Measurements from ENCODE around the gene PIK3R1. TPM values are rescaled to one million over a fixed set of nuclear protein-coding genes. Genes with fewer than 3 reads are reported as not detected.

The PIK3R1 gene
- total RNA-seq, 2 donors from 2014 or later: 71.6 to 81.2 TPM

DNA sequence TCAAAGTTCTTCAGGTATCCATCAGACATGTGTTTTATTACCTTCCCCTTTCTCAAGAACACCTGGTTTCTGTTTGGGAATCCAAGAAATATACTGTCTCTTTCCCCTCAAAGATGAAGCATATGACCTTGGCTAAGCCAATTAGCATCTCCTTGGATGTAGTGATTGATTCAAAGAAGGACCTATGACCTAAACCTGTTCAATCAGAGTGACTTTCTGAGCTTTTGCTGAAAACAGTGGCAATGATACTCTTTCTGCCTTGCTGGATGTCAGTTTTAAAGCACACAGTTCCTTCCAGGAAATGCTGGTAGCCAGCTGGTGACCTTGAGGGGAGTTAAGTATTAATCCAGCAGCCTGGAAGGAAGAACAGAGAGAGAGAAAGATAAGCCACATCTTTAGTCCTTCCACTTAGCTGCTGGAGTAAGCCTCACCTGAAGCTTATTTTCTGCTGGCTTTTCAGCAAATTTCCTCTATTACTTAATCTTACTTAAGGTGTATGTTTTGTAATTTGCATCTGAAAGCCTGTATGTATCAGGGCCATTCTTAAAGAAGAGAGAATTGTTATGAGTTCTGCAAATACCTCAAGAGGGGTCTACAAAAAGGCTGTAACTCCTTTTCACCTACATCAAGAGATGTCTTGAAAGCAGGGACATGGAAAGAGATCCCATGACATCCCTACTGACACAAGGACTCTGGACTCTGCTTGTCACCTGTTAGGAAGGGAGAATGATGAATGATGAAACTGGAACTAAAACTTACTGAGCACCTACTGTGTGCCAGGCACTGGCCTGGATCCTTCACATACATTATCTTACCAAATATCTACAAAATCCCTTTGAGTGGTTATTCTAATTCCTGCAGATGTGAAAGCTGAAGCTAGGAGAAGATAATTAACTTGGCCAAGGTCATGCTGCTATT lies 35.2 kb upstream of the PIK3R1 start:
- Histone ChIP-seq H3K4me3 (no peak overlapping the region), H3K27ac (no peak overlapping the region), H3K9me3 (no peaks in the 10 kb centered on the region), H3K27me3 (replicated peaks; ENCODE audit: insufficient read depth) (no peaks in the 10 kb centered on the region), H3K36me3 (no peaks in the 10 kb centered on the region), H3K4me1 (replicated peaks) (no peaks in the 10 kb centered on the region)
- DNase-seq (ENCODE audit: low spot score): no peak
- TF ChIP-seq, protein P1, sequence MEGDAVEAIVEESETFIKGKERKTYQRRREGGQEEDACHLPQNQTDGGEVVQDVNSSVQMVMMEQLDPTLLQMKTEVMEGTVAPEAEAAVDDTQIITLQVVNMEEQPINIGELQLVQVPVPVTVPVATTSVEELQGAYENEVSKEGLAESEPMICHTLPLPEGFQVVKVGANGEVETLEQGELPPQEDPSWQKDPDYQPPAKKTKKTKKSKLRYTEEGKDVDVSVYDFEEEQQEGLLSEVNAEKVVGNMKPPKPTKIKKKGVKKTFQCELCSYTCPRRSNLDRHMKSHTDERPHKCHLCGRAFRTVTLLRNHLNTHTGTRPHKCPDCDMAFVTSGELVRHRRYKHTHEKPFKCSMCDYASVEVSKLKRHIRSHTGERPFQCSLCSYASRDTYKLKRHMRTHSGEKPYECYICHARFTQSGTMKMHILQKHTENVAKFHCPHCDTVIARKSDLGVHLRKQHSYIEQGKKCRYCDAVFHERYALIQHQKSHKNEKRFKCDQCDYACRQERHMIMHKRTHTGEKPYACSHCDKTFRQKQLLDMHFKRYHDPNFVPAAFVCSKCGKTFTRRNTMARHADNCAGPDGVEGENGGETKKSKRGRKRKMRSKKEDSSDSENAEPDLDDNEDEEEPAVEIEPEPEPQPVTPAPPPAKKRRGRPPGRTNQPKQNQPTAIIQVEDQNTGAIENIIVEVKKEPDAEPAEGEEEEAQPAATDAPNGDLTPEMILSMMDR (IDR thresholded peaks at IDR 0.05): no peak
- TF ChIP-seq POLR2AphosphoS5 (IDR thresholded peaks at IDR 0.05) (no peak), POLR2A (IDR thresholded peaks at IDR 0.05) (no peak)
- intact Hi-C loops (cut with DNase I): no loop called here

DNA sequence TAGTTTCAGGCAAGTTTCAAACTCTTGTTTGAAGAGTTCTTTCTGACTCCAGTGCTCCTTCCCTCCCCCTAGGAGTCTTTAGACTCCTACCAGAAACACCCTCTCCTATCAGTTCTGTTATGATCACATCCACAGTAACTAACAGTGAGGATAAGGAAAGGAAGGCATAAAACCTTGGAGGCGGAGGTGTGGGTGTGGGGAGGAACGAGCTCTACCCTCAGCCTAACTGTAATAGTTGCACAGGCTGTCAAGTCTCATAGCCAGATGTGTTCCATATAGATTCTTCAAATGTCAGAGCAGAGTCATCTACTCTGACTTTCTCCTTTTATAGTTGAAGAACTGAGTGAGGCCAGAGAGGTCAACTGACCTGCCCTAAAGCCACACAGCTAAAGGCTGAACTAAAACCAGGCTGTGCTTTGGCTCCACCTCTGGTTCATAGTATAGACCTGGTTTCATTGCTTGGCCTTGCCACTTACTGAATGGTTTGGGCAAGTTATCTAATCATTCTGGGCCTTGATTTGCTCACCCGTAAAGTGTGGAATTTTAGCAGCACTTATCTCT lies 34.4 kb upstream of the PIK3R1 start:
- Histone ChIP-seq H3K36me3 (no peaks in the 10 kb centered on the region), H3K27ac (no peak overlapping the region), H3K4me3 (no peak overlapping the region), H3K4me1 (replicated peaks) (no peaks in the 10 kb centered on the region), H3K9me3 (no peaks in the 10 kb centered on the region), H3K27me3 (replicated peaks; ENCODE audit: insufficient read depth) (no peaks in the 10 kb centered on the region)
- intact Hi-C loops (cut with DNase I): no loop called here
- 96% methylated on average over 3 of the region's 3 CpGs for WGBS
- no peak for TF ChIP-seq POLR2AphosphoS5 (IDR thresholded peaks at IDR 0.05)
- TF ChIP-seq, protein P1 (IDR thresholded peaks at IDR 0.05): no peak
- no peak for TF ChIP-seq POLR2A (IDR thresholded peaks at IDR 0.05)
- no peak for DNase-seq (ENCODE audit: low spot score)

DNA sequence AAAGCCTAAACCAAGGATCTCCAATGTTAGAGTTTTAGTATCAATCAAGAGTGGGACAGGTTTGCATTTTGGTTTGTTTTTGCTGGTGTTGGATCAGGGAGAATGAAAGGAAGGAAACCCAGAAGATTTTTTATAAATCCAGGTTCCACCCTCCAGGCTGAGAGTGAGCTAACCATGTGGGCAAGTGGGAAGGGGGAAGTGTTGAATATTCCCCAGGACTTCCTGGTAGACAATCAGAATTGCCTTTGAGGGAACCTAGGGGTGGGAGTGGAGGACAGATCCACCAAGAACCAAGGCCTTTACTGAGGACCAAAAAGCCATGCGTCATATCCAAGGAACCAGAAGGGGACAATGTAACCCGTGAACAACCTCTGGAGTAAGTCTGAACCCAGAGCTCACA lies 33.5 kb upstream of the PIK3R1 start:
- Histone ChIP-seq H3K36me3 (no peaks in the 10 kb centered on the region), H3K4me1 (replicated peaks) (no peaks in the 10 kb centered on the region), H3K27ac (no peak overlapping the region), H3K4me3 (no peak overlapping the region), H3K9me3 (no peaks in the 10 kb centered on the region), H3K27me3 (replicated peaks; ENCODE audit: insufficient read depth) (no peaks in the 10 kb centered on the region)
- intact Hi-C loops (cut with DNase I): no loop called here
- 92% methylated on average over 2 of the region's 2 CpGs for WGBS
- TF ChIP-seq POLR2AphosphoS5 (IDR thresholded peaks at IDR 0.05) (no peak), POLR2A (IDR thresholded peaks at IDR 0.05) (no peak)
- TF ChIP-seq, protein P1 (IDR thresholded peaks at IDR 0.05): no peak
- DNase-seq (ENCODE audit: low spot score): no peak

DNA sequence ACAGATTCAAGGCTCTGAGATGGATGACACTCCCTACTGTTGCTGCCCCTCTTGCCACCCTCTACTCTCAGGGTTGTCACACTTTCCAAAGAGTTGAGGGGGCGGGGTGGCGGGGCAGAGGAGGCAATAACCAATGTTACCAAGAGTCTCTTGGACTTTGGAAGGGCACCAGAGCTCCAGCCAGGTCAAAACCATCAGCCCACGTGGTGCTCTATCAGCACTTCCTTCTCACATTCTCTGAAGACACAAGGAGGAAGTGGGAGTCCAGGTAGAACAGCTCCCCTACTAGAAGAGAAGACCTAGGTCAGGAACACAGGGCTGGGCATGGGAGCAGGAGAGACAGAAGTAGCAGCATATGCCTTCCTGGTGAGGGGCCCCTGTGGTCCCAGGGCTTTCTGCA lies 33.0 kb upstream of the PIK3R1 start:
- no peak overlapping the region for H3K4me3 ChIP-seq
- no peaks in the 10 kb centered on the region for H3K27me3 ChIP-seq (replicated peaks; ENCODE audit: insufficient read depth)
- H3K9me3 ChIP-seq: no peaks in the 10 kb centered on the region
- H3K27ac ChIP-seq: no peak overlapping the region
- H3K36me3 ChIP-seq: no peaks in the 10 kb centered on the region
- intact Hi-C loops (cut with DNase I): no loop called here
- TF ChIP-seq, protein P1 (IDR thresholded peaks at IDR 0.05): no peak
- no peak for TF ChIP-seq POLR2AphosphoS5 (IDR thresholded peaks at IDR 0.05)
- TF ChIP-seq POLR2A (IDR thresholded peaks at IDR 0.05): no peak
- H3K4me1 ChIP-seq (replicated peaks): no peaks in the 10 kb centered on the region
- 78% methylated on average over 3 of the region's 3 CpGs for WGBS
- no peak for DNase-seq (ENCODE audit: low spot score)

Measured in prostate gland (tissue), 2 donors.